Common myeloid progenitor, CD34-positive (primary cell): ENCODE data around the gene PAK1.

Experiments
- CTCF ChIA-PET: fragments of 350-600 bp; sonication (Branson Sonifier 250); formaldehyde crosslinking; loops from one replicate; lab custom pipeline; 2021; ENCODE audit warnings: antibody characterized with exemption; lab: Charles Lee
- POLR2A ChIA-PET: fragments of 350-600 bp; sonication (Branson Sonifier 250); formaldehyde crosslinking; loops from one replicate; lab custom pipeline; 2021; ENCODE audit warnings: antibody characterized with exemption; lab: Charles Lee
- DNase-seq, 3 donors: peaks; one replicate each; pipeline versions ENCODE4 v3.0.0 to v3.0.0-alpha.2; 2013
- H3K27ac ChIP-seq, 2 experiments: 1 replicate in 1 of 2; 2 replicates in 1 of 2; pipeline ENCODE4 v1.7.0; 2013; ENCODE audit warnings: inconsistent platforms in 2 of 2, low read length in 2 of 2, mild to moderate bottlenecking in 2 of 2, low read depth in 1 of 2, moderate library complexity in 1 of 2; ENCODE audit not compliant: severe bottlenecking in 2 of 2, insufficient read depth in 1 of 2, poor library complexity in 1 of 2
- H3K27me3 ChIP-seq, 5 experiments: replicated peaks in 2 of 5; 1 replicate in 3 of 5; 2 replicates in 2 of 5; pipeline versions ENCODE4 v1.6.1 to v1.7.0; 2013; ENCODE audit warnings: low read length in 4 of 5, mild to moderate bottlenecking in 2 of 5, moderate library complexity in 2 of 5, inconsistent platforms in 1 of 5; ENCODE audit not compliant: insufficient read depth in 5 of 5, control insufficient read depth in 4 of 5
- H3K36me3 ChIP-seq, 4 experiments: 1 replicate in 2 of 4; 2 replicates in 2 of 4; pipeline versions ENCODE4 v1.6.1 to v1.7.0; 2013; ENCODE audit warnings: low read length in 3 of 4, control low read depth in 1 of 4, mild to moderate bottlenecking in 1 of 4; ENCODE audit not compliant: control insufficient read depth in 4 of 4, insufficient read depth in 4 of 4
- H3K4me1 ChIP-seq, 4 experiments: 1 replicate in 3 of 4; 2 replicates in 1 of 4; pipeline versions ENCODE4 v1.6.1 to v1.7.1; 2013; ENCODE audit warnings: low read length in 3 of 4, mild to moderate bottlenecking in 3 of 4, control low read depth in 1 of 4, inconsistent platforms in 1 of 4, moderate library complexity in 1 of 4; ENCODE audit not compliant: control insufficient read depth in 4 of 4, insufficient read depth in 4 of 4; ENCODE audit errors: control extremely low read depth in 1 of 4
- H3K4me3 ChIP-seq, 7 experiments: 1 replicate in 4 of 7; 2 replicates in 3 of 7; pipeline versions ENCODE4 v1.5.1 to v1.7.0; 2013; ENCODE audit warnings: mild to moderate bottlenecking in 7 of 7, low read length in 6 of 7, moderate library complexity in 6 of 7, inconsistent platforms in 2 of 7, low read depth in 2 of 7, control low read depth in 1 of 7; ENCODE audit not compliant: insufficient read depth in 4 of 7, control insufficient read depth in 1 of 7; ENCODE audit errors: extremely low read depth in 1 of 7
- H3K9me3 ChIP-seq, 5 experiments: 1 replicate in 4 of 5; 2 replicates in 1 of 5; pipeline versions ENCODE4 v1.6.1 to v1.7.1; 2013; ENCODE audit warnings: low read length in 4 of 5, mild to moderate bottlenecking in 2 of 5, inconsistent platforms in 1 of 5, low read depth in 1 of 5, moderate library complexity in 1 of 5; ENCODE audit not compliant: control insufficient read depth in 4 of 5, insufficient read depth in 2 of 5; ENCODE audit errors: control extremely low read depth in 1 of 5
- WGBS: methylation state at CpG from one replicate; pipeline ENCODE4 v1.1.5; 2013; ENCODE audit not compliant: insufficient coverage; 5-methylcytosine and 5-hydroxymethylcytosine counted together

The PAK1 gene

GRCh38 chr11:77479746-77480352, 6.0 kb upstream of the PAK1 start:
- peaks cover 0 to 6% (median 0%) of the 10 kb centered on the region in 5 experiments for H3K27me3 ChIP-seq
- no CpG with 5 or more reads among the region's 2 CpGs for WGBS
- H3K36me3 ChIP-seq = no peaks in the 10 kb centered on the region
- H3K27ac ChIP-seq = no peak overlapping the region
- POLR2A ChIA-PET = no interaction called here
- peaks cover 0 to under 1% (median 0%) of the 10 kb centered on the region in 4 experiments for H3K4me1 ChIP-seq
- DNase-seq = no peak
- no peaks in the 10 kb centered on the region for H3K9me3 ChIP-seq
- CTCF ChIA-PET = interaction anchor here (1.4 to 1.5 kb wide), 2 partner anchors 11 to 32 kb away, joined by 3 to 4 read pairs; no protein-coding TSS in a partner anchor
- H3K4me3 ChIP-seq = no peak overlapping the region

GRCh38 chr11:77475206-77475605, 1.3 kb upstream of the PAK1 start:
- Histone ChIP-seq H3K36me3 (no peaks in the 10 kb centered on the region), H3K4me3 (no peak overlapping the region), H3K9me3 (no peaks in the 10 kb centered on the region), H3K4me1 (peaks cover 10 to 24% (median 18%) of the 10 kb centered on the region in 4 experiments), H3K27ac (no peak overlapping the region), H3K27me3 (peaks cover 0 to 19% (median 11%) of the 10 kb centered on the region in 5 experiments)
- CTCF ChIA-PET = interaction anchor here (0.6 to 1.7 kb wide), 7 partner anchors 9 to 144 kb away, joined by 3 to 14 read pairs (median 4); no protein-coding TSS in a partner anchor
- POLR2A ChIA-PET = no interaction called here
- WGBS = 91% methylated on average over 5 of the region's 5 CpGs
- no peak for DNase-seq

- Histone ChIP-seq H3K27me3 (peaks cover 0 to 19% (median 11%) of the 10 kb centered on the region in 5 experiments), H3K36me3 (no peaks in the 10 kb centered on the region), H3K4me3 (peak overlapping the region in 6 of 7 experiments; percentile 58 to 85 (median 71)), H3K4me1 (peaks cover 10 to 27% (median 19%) of the 10 kb centered on the region in 4 experiments), H3K9me3 (no peaks in the 10 kb centered on the region), H3K27ac (peak overlapping the region in 1 of 2 experiments; percentile 21)
- WGBS = 36% methylated on average over 9 of the region's 10 CpGs
- DNase-seq = no peak
- POLR2A ChIA-PET = no interaction called here
- CTCF ChIA-PET = interaction anchor here (0.6 to 1.7 kb wide), 6 partner anchors 11 to 145 kb away, joined by 3 to 14 read pairs (median 4); no protein-coding TSS in a partner anchor
Observed at GRCh38 chr11:77474684-77475060, 778 bp upstream of the PAK1 start.

- POLR2A ChIA-PET = interaction anchor here (0.9 kb wide), 1 partner anchor 24 kb away, joined by 4 read pairs; no protein-coding TSS in a partner anchor
- H3K4me3 ChIP-seq = peak overlapping the region; percentile 11 to 80 (median 65)
- H3K9me3 ChIP-seq = no peaks in the 10 kb centered on the region
- peaks cover 10 to 27% (median 19%) of the 10 kb centered on the region in 4 experiments for H3K4me1 ChIP-seq
- H3K27ac ChIP-seq = no peak overlapping the region
- H3K27me3 ChIP-seq = peaks cover 0 to 22% (median 11%) of the 10 kb centered on the region in 5 experiments
- CTCF ChIA-PET = interaction anchor here (1.0 to 1.3 kb wide), 2 partner anchors 47 to 75 kb away, joined by 3 to 4 read pairs; no protein-coding TSS in a partner anchor
- peak in 2 of 3 donors; percentile 31 to 55 for DNase-seq
- H3K36me3 ChIP-seq = no peaks in the 10 kb centered on the region
- 3% methylated on average over 30 of the region's 80 CpGs for WGBS
Observed at GRCh38 chr11:77472991-77473800, 698 bp downstream of the PAK1 start.

GRCh38 chr11:77471558-77472193, 2.2 kb downstream of the PAK1 start:
- DNase-seq = peak; percentile 29 to 57 (median 54)
- POLR2A ChIA-PET = no interaction called here
- WGBS = 95% methylated on average over 3 of the region's 3 CpGs

GRCh38 chr11:77470971-77471370, 2.9 kb downstream of the PAK1 start:
- Histone ChIP-seq H3K36me3 (no peaks in the 10 kb centered on the region), H3K9me3 (no peaks in the 10 kb centered on the region), H3K27ac (no peak overlapping the region), H3K27me3 (peaks cover 0 to 22% (median 11%) of the 10 kb centered on the region in 5 experiments), H3K4me1 (peaks cover 10 to 27% (median 19%) of the 10 kb centered on the region in 4 experiments), H3K4me3 (no peak overlapping the region)
- CTCF ChIA-PET = interaction anchor here (0.7 to 2.7 kb wide), 17 partner anchors 10 to 344 kb away, joined by 3 to 11 read pairs (median 3); no protein-coding TSS in a partner anchor
- WGBS = 100% methylated on average over 1 of the region's 5 CpGs
- POLR2A ChIA-PET = no interaction called here
- no peak for DNase-seq

More at GRCh38 chr11:77471558-77472193, 2.2 kb downstream of the PAK1 start:
- Histone ChIP-seq H3K4me3 (no peak overlapping the region), H3K4me1 (peaks cover 10 to 27% (median 19%) of the 10 kb centered on the region in 4 experiments), H3K27me3 (peaks cover 0 to 22% (median 11%) of the 10 kb centered on the region in 5 experiments), H3K9me3 (no peaks in the 10 kb centered on the region), H3K27ac (no peak overlapping the region), H3K36me3 (no peaks in the 10 kb centered on the region)
- CTCF ChIA-PET = interaction anchor here (0.8 to 2.7 kb wide), 14 partner anchors 10 to 325 kb away, joined by 3 to 11 read pairs (median 3); no protein-coding TSS in a partner anchor
